GM19099 (cell line): ENCODE results near the gene LTBP2.

Source experiments
- POLR2A ChIP-seq: IDR thresholded peaks from 3 replicates; pipeline ENCODE4 v1.6.1; 2011; ENCODE audit warnings: low read depth; ENCODE audit not compliant: insufficient read length; ENCODE audit errors: extremely low read depth

Gene LTBP2

DNA sequence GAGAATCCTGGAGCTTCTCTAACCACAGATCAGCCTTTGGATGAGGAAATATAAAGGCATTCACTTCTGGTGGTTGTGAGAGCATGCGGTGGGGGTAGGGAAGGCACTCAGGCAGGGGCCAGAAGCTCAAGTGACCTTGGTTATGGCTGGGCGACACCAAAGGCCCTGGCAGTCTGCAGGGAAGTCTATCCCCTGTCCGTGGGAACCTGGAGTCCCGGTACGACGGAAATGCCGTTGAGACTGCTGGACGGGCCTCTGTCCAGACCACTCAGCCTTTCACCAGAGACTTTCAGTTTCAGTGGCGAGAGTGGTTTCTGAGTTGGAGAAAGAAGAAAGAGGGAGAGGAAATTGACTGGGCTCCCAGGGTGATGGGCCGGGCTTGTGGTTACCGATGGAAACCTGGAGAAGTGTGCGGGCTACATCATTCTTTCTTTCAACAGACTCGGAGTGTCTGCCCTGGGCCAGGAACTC lies 97.5 kb downstream of the LTBP2 start:
- no peak for TF ChIP-seq POLR2A

DNA sequence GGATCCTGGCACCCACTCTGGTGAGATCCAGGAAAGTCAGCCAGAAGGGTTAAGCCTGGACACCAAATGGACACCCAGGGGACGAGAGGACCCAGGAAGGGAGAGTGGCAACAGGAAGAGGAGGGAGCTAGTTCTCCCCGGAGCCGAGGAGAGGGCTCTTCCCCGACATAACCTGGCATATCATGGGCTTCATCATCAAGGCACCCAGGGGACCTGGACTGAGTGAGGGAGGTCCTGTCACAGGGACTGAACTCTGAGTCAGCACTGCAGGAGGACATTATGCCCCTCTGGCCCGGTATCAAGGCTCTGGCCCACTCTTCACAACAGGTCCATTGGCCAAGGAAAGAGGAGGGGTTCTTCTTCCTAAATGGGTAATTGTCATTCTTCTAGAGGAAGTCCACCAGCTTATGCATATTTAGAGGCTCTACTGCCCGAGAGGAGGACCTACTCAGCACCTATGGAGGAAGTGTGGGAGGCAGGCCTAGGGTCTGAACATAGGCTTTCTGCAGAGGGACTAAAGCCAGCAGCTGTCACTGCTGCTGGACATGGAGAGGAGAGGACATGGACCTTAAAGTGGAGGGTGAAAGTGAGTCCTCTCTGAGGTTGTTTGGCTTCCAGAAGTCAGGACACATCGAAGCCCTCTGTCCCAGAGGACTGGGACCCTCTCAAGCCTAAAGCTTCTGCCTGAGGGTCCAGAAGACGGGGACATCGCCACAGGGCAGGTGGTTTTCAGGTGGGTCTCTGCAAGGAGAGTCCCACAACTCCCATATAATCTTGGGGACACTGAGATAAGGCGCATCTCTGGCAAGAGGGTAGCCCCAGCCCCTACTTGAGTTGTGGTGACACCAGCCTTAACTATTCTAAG lies 99.8 kb downstream of the LTBP2 start:
- TF ChIP-seq POLR2A: no peak

GRCh38 chr14:74510959-74511409 lies 101.1 kb downstream of the LTBP2 start:
- TF ChIP-seq POLR2A: no peak

DNA sequence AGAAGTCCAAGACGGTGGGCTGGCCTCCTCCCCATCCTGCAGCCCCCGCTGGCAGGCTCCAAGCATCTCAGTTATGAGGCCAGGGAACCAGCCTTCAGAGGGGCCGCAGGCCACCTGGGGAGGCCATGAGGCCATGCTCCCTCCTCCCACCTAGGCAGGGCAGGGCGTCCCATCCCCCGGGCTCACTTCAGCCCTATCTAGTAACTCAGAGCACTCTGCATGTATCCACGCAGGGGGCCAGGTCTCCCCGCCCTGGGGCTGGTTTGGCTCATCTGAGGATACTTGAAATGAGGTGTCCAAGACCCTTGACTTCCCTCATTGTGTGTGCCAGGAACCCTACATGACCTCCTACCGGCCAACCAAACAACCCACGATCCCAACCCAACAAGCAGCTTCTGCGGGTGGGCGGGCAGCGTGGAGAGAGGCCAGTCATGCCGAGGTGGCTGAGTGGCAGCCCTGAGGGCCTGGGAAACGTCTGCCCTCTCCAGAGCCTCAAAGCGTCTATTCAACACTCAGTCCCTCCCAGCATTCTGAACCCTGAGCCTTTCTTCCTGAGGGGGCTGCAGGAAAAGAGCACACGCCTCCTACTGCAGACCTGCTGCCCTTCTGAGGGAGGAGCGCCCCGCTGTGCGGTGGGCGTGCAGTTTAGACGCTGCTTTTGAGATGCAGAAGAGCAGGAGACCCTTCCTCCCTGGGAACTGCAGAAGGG lies 101.7 kb downstream of the LTBP2 start:
- TF ChIP-seq POLR2A: no peak

- TF ChIP-seq POLR2A: no peak
These were observed 102.3 kb downstream of the LTBP2 start for GRCh38 chr14:74509587-74510222.

DNA sequence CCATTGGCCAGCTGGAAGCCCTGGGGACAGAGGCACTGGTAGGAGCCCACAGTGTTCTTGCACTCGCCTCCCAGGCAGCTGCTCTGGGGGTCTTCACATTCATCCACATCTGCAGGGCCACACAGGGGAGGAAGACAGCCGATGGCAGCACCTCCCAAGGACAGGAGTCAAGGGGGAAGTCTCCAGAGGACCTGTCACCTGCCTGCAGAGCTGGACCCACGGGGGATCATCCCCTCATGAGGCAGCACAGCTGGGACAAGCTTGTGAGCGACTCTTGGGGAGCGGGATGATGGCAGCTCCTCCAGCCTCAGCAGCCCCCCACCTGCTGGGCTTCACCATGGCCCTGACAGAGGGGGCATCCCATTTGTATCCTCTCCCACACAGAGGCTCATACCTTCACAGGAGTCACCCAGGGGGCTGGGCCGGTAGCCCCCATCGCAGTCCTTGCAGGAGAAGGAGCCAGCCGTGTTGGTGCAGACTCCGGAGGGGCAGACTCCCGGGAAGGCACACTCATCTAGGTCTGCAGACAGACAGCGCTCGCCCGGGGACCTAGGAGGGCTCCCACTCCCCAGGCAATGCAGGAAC lies 103.1 kb downstream of the LTBP2 start:
- TF ChIP-seq POLR2A: no peak

DNA sequence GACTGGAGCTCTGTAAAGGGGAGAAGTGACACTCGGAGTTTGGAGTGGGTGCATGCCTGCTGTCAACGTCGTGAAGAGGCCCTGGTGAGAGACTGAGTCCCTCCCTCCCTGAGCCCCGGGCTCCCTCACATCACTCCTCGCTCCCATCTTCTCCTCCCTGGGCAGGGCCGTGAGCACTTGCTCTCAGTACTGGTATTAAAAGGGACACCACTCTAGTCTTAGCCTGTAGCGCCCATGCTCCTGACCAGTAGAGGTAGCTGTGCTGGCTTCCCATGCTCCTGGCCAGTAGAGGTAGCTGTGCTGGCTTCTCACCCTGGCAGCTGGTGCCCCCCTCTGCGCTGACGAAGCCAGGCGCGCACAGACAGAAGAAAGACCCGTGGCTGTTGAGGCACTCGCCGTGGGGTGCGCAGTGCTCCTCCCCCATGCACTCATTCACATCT lies 103.7 kb downstream of the LTBP2 start:
- TF ChIP-seq POLR2A: no peak

GRCh38 chr14:74507840-74508239 lies 104.2 kb downstream of the LTBP2 start:
- no peak for TF ChIP-seq POLR2A

DNA sequence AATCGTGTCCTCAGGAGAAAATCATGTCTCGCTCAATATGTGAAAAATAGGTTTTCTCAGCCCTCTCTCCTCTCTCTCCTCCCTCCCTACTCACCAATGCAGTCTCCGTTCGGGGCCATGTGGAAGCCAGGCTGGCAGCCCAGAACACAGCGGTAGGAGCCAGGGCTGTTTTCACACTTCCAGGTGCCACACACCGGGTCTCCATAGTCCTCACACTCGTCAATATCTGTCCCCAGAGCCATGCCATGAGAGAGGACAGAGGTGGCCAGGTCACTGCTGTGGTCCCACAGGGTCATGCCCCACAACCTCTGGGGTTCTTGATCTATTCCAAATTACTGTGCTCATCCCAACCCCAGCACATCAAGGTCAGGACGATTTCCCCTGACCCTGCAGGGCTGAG lies 105.0 kb downstream of the LTBP2 start:
- no peak for TF ChIP-seq POLR2A

DNA sequence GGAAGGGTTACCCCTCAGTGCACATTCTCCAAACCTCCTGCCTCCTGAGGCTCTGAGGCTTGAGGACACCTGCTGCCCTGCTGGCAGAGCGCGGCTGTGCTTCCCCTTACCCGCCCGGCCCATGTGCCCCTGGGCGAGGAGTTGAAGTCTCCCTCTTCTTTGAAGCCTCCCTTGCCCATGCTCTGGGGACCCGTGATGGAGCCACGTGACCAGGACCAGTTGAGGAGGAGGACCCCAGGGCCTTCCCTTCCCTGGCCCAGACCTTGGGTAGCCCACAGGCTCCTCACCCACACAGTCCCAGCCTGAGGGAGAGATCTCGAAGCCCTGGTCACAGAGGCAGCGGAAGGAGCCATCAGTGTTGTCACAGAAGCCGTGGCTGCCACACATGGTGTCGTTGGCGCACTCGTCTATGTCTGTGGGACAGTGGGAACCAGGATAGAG lies 105.6 kb downstream of the LTBP2 start:
- TF ChIP-seq POLR2A: no peak

- TF ChIP-seq POLR2A: no peak
These were observed 106.2 kb downstream of the LTBP2 start for GRCh38 chr14:74505831-74506230.

GRCh38 chr14:74504874-74505720 lies 106.9 kb downstream of the LTBP2 start:
- TF ChIP-seq POLR2A: no peak

GRCh38 chr14:74504412-74504811 lies 107.6 kb downstream of the LTBP2 start:
- TF ChIP-seq POLR2A: no peak

DNA sequence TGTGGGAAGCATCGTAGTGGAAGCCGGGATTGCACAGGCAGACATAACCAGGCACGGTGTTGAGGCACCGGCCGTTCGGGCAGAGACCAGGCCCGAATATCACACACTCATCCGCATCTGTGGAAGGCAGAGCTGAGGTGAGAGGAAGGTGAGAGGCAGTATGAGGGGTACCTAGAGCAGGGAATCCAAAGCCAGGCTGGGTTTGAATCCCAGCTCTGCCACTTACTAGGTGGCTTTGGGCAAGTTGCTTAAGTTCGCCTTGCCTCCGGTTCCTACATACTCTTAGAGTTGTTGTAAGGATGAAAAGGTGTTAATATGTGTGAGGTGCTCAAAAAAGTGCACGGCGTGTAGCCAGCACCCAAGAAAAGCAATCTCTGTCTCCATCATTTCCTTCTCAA lies 108.1 kb downstream of the LTBP2 start:
- TF ChIP-seq POLR2A: no peak

DNA sequence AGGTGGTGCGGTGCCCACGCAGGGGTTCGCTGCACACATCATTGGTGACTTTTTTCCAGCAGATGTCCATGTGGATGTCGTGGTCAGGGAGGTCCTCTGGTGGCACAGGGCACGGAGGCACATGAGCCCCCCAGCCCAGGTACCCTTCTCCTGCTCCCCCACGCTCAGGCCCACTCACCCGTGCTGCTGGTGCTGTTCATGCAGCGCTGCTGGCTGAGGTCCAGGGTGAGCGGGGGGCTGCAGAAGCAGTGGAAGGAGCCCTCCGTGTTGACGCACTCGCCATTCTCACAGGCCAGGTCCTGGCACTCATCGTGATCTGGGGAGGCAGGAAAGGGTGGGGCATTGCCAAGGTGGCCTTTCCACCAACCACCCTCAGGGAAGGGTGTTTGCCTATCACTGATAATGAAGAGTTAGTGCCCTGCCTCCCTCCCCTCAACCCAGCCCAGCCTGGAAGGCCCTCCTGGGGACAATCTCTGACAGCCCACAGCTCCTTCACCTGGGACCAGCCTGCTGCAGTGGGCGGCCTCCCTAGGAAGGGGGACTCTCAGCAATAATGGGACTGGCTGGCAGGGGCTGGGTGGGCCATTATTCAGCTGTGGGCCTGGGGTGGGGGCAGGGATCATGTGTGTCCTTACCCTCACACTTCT lies 108.6 kb downstream of the LTBP2 start:
- no peak for TF ChIP-seq POLR2A
